ENCODE results near the gene SRCIN1.
A peak's percentile ranks its signal among the peaks of the same experiment; 100 is the strongest.
"Not testable (repeated sequence)": the region's sequence is repeated elsewhere in the genome, so short reads cannot be mapped to it uniquely, and the experiment has no call there.

Gene SRCIN1

GRCh38 chr17:38605841-38606645 lies at the start of gene SRCIN1:
Gene SRCIN1 (minus strand): TSS chr17:38605952. CDS start chr17:38605705, 247 bp downstream.
- DNase-seq, result peak; percentile 48

GRCh38 chr17:38654411-38655398 lies 49.0 kb upstream of the SRCIN1 start:
- DNase-seq, result no peak

GRCh38 chr17:38653679-38654078 lies 47.9 kb upstream of the SRCIN1 start:
- DNase-seq, result no peak

- DNase-seq, result no peak
These were observed 47.5 kb upstream of the SRCIN1 start for GRCh38 chr17:38653230-38653629.

- not testable (repeated sequence) for DNase-seq
These were observed 45.0 kb upstream of the SRCIN1 start for GRCh38 chr17:38650653-38651173.

- no peak for DNase-seq
These were observed 32.2 kb upstream of the SRCIN1 start for GRCh38 chr17:38637951-38638350.

GRCh38 chr17:38636054-38636453 lies 30.3 kb upstream of the SRCIN1 start:
- no peak for DNase-seq

- DNase-seq, result no peak
These were observed 26.6 kb upstream of the SRCIN1 start for GRCh38 chr17:38632334-38632733.

GRCh38 chr17:38628441-38628840 lies 22.7 kb upstream of the SRCIN1 start:
- DNase-seq, result no peak

- DNase-seq, result no peak
These were observed 22.2 kb upstream of the SRCIN1 start for GRCh38 chr17:38627957-38628356.

- DNase-seq, result not testable (repeated sequence)
These were observed 21.0 kb upstream of the SRCIN1 start for GRCh38 chr17:38626606-38627226.

- DNase-seq, result no peak
These were observed 19.7 kb upstream of the SRCIN1 start for GRCh38 chr17:38625482-38625881.

- DNase-seq, result not testable (repeated sequence)
These were observed 19.1 kb upstream of the SRCIN1 start for GRCh38 chr17:38624782-38625355.

GRCh38 chr17:38621538-38621937 lies 15.8 kb upstream of the SRCIN1 start:
- no peak for DNase-seq

GRCh38 chr17:38620551-38621277 lies 15.0 kb upstream of the SRCIN1 start:
- no peak for DNase-seq

GRCh38 chr17:38619937-38620550 lies 14.3 kb upstream of the SRCIN1 start:
- DNase-seq, result no peak

- DNase-seq, result no peak
These were observed 13.7 kb upstream of the SRCIN1 start for GRCh38 chr17:38619451-38619795.

- no peak for DNase-seq
These were observed 12.4 kb upstream of the SRCIN1 start for GRCh38 chr17:38617967-38618760.

- DNase-seq, result no peak
These were observed 11.5 kb upstream of the SRCIN1 start for GRCh38 chr17:38617074-38617860.

GRCh38 chr17:38616361-38616760 lies 10.6 kb upstream of the SRCIN1 start:
- DNase-seq, result no peak

Measured in stimulated activated CD4-positive, alpha-beta T cell treated with anti-CD3 and anti-CD28 coated beads, Interleukin-12 subunit alpha, Interleukin-12 subunit beta, amount 100 ng/mL, for 4 hours (primary cell).